HS-5 (cell line): ENCODE results near the gene CTU1.

Experiments
- DNase-seq: peaks from one replicate; pipeline ENCODE4 v3.0.0-alpha.2; 2012; ENCODE audit warnings: low read depth

CTU1 gene

GRCh38 chr19:51081476-51081875 lies 26.7 kb downstream of the CTU1 start:
- DNase-seq = no peak

- DNase-seq = no peak
Measured at GRCh38 chr19:51079481-51080110, 28.6 kb downstream of the CTU1 start.

GRCh38 chr19:51078731-51079130 lies 29.5 kb downstream of the CTU1 start:
- DNase-seq = no peak

GRCh38 chr19:51078104-51078503 lies 30.1 kb downstream of the CTU1 start:
- DNase-seq = no peak

DNA sequence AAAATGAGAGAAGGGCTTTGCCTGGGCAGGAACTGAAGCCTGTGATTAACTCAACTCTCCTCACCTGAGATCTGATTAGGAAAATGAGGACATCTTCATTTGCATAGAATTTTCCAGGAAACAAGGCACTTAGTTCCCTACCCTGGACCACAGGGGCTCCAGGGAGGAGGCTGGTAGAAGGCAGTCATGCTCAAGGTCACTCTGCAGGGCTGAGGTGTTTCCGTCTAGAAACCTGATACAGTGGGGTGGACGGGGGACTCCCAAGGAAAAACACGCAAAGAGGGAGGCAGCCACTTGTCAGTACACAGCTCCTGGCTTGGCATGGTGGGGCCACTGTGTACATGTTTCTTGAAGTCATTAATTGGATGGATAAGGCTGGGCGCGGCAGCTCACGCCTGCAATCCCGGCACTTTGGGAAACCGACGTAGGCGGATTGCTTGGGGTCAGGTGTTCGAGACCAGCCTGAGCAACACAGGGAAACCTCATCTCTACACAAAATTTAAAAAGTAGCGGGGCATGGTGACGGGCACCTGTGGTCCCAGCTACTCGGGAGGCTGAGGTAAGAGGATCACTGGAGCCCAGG lies 31.5 kb downstream of the CTU1 start:
- no peak for DNase-seq

- DNase-seq = no peak
Measured at GRCh38 chr19:51075998-51076397, 32.2 kb downstream of the CTU1 start.

DNA sequence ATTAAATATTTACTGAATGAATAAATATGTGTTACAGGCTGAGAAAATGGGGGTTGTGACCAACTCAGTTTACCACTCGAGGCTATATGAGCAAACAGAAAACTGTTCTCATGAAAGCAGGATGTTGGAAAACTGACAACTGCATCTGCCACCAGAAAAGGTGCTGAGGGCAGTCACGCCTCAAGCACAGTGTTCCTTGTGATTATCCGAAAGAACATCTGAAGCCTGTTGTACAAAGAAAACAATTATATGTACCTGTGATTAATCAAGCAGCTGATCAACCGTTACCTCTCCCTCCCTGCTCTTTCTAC lies 37.2 kb downstream of the CTU1 start:
- no peak for DNase-seq

GRCh38 chr19:51070334-51071094 lies 37.7 kb downstream of the CTU1 start:
- no peak for DNase-seq

DNA sequence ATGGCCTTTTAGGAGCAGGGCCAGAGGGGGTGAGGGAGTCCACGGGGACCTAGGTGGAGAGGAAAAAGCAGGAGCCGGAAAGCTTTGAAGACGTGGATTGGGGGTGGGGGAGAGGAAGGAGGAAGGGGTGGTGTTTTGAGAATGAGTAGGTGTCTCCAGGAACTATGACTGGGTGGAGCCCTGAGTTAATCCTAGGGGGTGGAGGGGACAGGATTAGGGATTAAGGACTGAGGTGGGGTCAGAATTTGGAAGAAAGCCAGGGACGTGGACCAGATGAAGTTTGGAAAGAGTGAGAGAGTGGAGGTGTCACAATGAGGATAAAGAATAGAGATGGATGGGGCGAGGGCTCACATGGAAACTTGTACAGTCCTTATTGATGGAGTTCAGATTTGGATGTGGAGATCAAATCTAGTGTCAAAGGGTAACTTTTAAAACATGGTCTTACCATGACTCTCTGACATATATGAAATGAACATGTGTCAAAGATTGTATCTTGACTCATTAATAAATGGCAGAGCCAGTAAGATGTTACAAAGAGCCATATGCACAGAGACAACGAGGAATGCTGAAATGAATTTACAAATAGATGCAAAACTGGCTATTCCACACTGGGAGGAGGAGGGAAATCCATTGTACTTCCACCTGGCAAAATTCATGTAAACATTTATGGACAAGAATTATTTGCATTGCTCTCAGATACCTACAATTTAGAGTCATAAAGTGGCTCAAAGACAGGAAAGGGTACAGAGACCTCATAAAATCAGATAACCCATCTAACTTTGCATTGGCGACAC lies 41.6 kb downstream of the CTU1 start:
- DNase-seq = no peak

DNA sequence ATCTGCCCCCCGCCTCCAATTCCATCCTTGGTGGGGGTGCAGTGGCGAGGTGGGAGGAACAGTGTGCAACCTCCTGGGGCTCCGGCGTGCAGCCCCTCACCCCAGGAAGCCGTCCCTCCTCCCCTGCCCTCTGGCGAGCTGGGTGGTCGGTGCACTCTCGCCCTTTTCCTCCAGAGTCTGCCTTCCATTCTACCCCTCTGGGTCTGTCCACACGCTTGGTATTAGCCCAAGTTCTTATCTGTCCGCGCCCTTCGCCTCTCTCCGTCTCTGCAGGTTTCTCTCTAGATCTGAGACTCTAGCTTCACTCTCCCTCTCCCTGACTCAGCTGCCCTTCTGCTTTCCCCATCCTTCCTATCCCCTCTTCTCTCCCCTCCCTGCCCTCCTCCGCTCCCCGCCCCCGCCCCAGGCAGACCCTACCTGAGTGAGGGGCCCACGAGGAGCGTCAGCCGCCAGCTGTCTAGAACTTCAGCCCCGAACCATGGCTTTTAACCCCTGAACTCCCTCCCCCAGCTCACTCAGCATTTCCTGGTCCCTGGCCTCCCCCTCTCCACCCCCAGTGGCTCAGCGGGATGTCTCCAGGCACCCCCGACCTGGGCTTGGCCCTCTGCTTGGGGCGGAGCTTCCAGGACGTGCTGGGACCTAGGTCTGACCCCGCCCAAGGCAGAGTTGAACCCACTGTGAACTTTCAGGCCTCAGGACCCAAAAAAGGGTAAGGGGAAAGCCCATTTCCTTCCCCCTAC lies 42.8 kb downstream of the CTU1 start:
- no peak for DNase-seq

GRCh38 chr19:51064534-51065220 lies 43.5 kb downstream of the CTU1 start, which contains the start of gene KLK13:
Gene KLK13, minus strand, starts transcription at chr19:51065092. Its CDS starts 25 bp downstream, at chr19:51065067.
- DNase-seq = no peak

DNA sequence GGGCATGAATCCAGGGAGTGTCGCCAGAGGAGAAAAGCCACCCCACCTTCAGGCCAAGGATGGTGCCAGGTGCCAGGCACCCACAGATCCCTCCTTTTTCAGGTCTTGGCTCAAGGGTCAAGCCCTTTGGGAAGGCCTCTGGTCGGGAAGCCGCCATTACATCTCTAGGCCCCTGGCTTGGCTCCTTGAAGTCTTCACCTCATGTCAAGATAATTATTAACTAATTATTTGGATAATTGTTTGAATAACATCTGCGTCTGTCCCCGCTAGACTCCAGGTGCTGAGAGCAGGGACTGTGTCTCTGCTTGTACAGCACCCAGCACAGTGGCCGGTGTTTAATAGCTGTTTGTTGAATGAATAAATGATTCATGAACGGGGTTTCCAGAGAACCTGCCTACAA lies 44.5 kb downstream of the CTU1 start:
- DNase-seq = no peak

GRCh38 chr19:51060973-51061372 lies 47.2 kb downstream of the CTU1 start:
- DNase-seq = no peak

DNA sequence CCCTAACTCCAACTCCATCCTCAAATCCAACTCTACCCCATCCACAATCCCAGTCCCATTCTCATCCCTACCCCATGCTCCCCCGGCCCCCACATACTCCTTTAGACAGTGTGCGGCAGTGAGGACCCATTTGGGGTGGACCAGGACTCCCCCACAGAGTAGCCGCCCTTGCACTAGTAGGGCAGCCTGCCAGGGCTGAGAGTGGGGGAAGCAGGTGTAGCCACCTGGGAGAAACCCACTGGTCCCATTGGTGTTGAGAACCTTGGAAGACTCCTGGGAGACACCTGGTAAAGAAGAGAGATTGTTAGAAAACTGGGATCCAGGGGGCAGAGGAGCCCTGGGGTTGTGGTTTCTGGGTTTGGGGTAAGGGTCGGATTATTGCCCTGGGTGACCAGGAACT lies 47.9 kb downstream of the CTU1 start:
- no peak for DNase-seq

GRCh38 chr19:51059715-51060114 lies 48.5 kb downstream of the CTU1 start:
- DNase-seq = no peak

GRCh38 chr19:51055866-51056265 lies 52.3 kb downstream of the CTU1 start:
- DNase-seq = no peak
